Thyroid gland (tissue), 4 donors: ENCODE measurements around the gene GLIS1.

Experiments
- POLR2A ChIP-seq, 2 donors: fragments of 450-650 bp; IDR thresholded peaks; one replicate each; pipeline ENCODE4 v1.6.1; 2017; ENCODE audit warnings: antibody characterized with exemption in 2 of 2, mild to moderate bottlenecking in 2 of 2, moderate library complexity in 1 of 2
- TF ChIP-seq, protein P1 (sequence below), 6 experiments: fragments of 200-600 bp in 3 of 6; fragments of 450-650 bp in 3 of 6; sonication (generic) in 3 of 6; IDR thresholded peaks; one replicate each; pipeline ENCODE4 v1.5.1; 2016 to 2019; ENCODE audit warnings: antibody characterized with exemption in 6 of 6, mild to moderate bottlenecking in 2 of 6, inconsistent platforms in 1 of 6, moderate library complexity in 1 of 6

DNA sequence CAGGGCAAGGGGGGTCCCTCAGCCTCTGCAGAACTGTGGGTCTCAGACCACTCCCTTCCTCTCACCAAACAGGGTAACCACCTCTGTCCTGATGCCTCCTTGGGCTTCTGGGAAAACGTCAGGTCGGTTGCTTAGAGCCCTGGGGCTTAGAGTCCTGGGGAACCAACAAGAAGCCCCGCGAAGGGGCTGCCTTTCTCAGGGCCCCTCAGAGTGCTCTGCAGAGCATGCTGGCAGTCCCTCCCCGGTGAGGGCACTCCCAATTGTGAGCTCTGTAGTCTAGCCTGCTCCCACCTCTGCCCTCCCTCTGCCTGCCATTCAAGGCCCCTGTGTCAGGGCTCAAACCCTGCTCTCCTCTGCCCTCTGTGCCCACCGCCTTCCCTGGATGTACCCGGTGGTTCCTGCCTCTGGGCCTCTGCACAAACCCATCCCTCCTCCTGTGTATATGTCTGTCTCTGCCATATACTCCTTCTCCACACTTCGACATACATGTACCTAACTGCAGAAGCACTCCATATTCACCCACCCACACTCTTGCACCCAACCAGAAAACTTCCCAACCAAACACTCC lies 187.5 kb downstream of the GLIS1 start:
- TF ChIP-seq, protein P1, sequence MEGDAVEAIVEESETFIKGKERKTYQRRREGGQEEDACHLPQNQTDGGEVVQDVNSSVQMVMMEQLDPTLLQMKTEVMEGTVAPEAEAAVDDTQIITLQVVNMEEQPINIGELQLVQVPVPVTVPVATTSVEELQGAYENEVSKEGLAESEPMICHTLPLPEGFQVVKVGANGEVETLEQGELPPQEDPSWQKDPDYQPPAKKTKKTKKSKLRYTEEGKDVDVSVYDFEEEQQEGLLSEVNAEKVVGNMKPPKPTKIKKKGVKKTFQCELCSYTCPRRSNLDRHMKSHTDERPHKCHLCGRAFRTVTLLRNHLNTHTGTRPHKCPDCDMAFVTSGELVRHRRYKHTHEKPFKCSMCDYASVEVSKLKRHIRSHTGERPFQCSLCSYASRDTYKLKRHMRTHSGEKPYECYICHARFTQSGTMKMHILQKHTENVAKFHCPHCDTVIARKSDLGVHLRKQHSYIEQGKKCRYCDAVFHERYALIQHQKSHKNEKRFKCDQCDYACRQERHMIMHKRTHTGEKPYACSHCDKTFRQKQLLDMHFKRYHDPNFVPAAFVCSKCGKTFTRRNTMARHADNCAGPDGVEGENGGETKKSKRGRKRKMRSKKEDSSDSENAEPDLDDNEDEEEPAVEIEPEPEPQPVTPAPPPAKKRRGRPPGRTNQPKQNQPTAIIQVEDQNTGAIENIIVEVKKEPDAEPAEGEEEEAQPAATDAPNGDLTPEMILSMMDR (IDR thresholded peaks at IDR 0.05), result no peak
- no peak for TF ChIP-seq POLR2A (IDR thresholded peaks at IDR 0.05)
